Endothelial cell (in vitro differentiated cells): ENCODE data around the gene MYH2. TPM values are rescaled to one million over a fixed set of nuclear protein-coding genes. Genes with fewer than 3 reads are reported as not detected.

Experiments used
- DNase-seq: peaks from one replicate; pipeline ENCODE4 v3.0.0; 2021; ENCODE audit warnings: low spot score
- H3K27ac Mint-ChIP-seq: one replicate; pipeline ENCODE4 v1.8.0; 2021; ENCODE audit warnings: mixed read lengths, inconsistent platforms; ENCODE audit not compliant: unreplicated experiment
- H3K27me3 Mint-ChIP-seq: one replicate; pipeline ENCODE4 v1.8.0; 2021; ENCODE audit warnings: mild to moderate bottlenecking, moderate library complexity, mixed read lengths, inconsistent platforms; ENCODE audit not compliant: unreplicated experiment
- H3K36me3 Mint-ChIP-seq: one replicate; pipeline ENCODE4 v1.8.0; 2021; ENCODE audit warnings: mild to moderate bottlenecking, low read depth, mixed read lengths, inconsistent platforms; ENCODE audit not compliant: unreplicated experiment
- H3K4me1 Mint-ChIP-seq: one replicate; pipeline ENCODE4 v1.8.0; 2021; ENCODE audit warnings: mild to moderate bottlenecking, mixed read lengths, inconsistent platforms; ENCODE audit not compliant: unreplicated experiment
- H3K4me3 Mint-ChIP-seq: one replicate; pipeline ENCODE4 v1.8.0; 2021; ENCODE audit warnings: mild to moderate bottlenecking, mixed read lengths, inconsistent platforms; ENCODE audit not compliant: unreplicated experiment
- H3K9me3 Mint-ChIP-seq: one replicate; pipeline ENCODE4 v1.8.0; 2021; ENCODE audit warnings: mixed read lengths, inconsistent platforms; ENCODE audit not compliant: unreplicated experiment
- CTCF ChIP-seq: fragments of 200-600 bp; sonication (generic); IDR thresholded peaks from one replicate; pipeline ENCODE4 v1.5.0; 2021; ENCODE audit warnings: antibody characterized with exemption; ENCODE audit not compliant: unreplicated experiment
- total RNA-seq: library from RNA; stranded (reverse); fragmentation: NEBNext Ultra II Directional; extraction: Animal tissue kit (Norgen Biotek cat#: 25700); gene quantifications from one replicate; pipeline ENCODE4 v1.2.1, GENCODE V29; 2021; ENCODE audit not compliant: unreplicated experiment

The MYH2 gene
- total RNA-seq, 1 donor from 2014 or later = 0.69 TPM

- no peak overlapping the region for H3K4me3 Mint-ChIP-seq
- H3K27ac Mint-ChIP-seq = no peak overlapping the region
- no peaks in the 10 kb centered on the region for H3K36me3 Mint-ChIP-seq
- no peak for TF ChIP-seq CTCF
- H3K27me3 Mint-ChIP-seq = no peaks in the 10 kb centered on the region
- H3K4me1 Mint-ChIP-seq = no peaks in the 10 kb centered on the region
- H3K9me3 Mint-ChIP-seq = no peaks in the 10 kb centered on the region
- no peak for DNase-seq
Measured at GRCh38 chr17:10579270-10579669, 29.8 kb upstream of the MYH2 start.

GRCh38 chr17:10574324-10574723 lies 24.9 kb upstream of the MYH2 start:
- Mint-ChIP-seq H3K36me3 (no peaks in the 10 kb centered on the region), H3K9me3 (no peaks in the 10 kb centered on the region), H3K4me3 (no peak overlapping the region), H3K4me1 (no peaks in the 10 kb centered on the region), H3K27ac (no peak overlapping the region), H3K27me3 (no peaks in the 10 kb centered on the region)
- no peak for TF ChIP-seq CTCF
- no peak for DNase-seq

GRCh38 chr17:10563991-10564660 lies 14.7 kb upstream of the MYH2 start:
- no peak for DNase-seq
- H3K4me1 Mint-ChIP-seq = no peaks in the 10 kb centered on the region
- no peak overlapping the region for H3K27ac Mint-ChIP-seq
- H3K27me3 Mint-ChIP-seq = no peaks in the 10 kb centered on the region
- H3K36me3 Mint-ChIP-seq = no peaks in the 10 kb centered on the region
- H3K9me3 Mint-ChIP-seq = no peaks in the 10 kb centered on the region
- no peak for TF ChIP-seq CTCF
- H3K4me3 Mint-ChIP-seq = no peak overlapping the region

GRCh38 chr17:10558049-10558448 lies 8.6 kb upstream of the MYH2 start:
- no peak for DNase-seq
- Mint-ChIP-seq H3K4me3 (no peak overlapping the region), H3K9me3 (no peaks in the 10 kb centered on the region), H3K4me1 (no peaks in the 10 kb centered on the region), H3K27me3 (peaks cover under 1% of the 10 kb centered on the region), H3K36me3 (no peaks in the 10 kb centered on the region), H3K27ac (no peak overlapping the region)
- TF ChIP-seq CTCF = no peak

GRCh38 chr17:10557422-10557821 lies 8.0 kb upstream of the MYH2 start:
- Mint-ChIP-seq H3K4me1 (no peaks in the 10 kb centered on the region), H3K27me3 (peaks cover 5% of the 10 kb centered on the region), H3K36me3 (no peaks in the 10 kb centered on the region), H3K9me3 (no peaks in the 10 kb centered on the region), H3K4me3 (no peak overlapping the region), H3K27ac (no peak overlapping the region)
- no peak for TF ChIP-seq CTCF
- no peak for DNase-seq
